Epithelial cell of proximal tubule (primary cell): ENCODE measurements around the gene FAM78B. TPM values are rescaled to one million over a fixed set of nuclear protein-coding genes. Genes with fewer than 3 reads are reported as not detected.

Experiments
- DNase-seq: peaks from one replicate; pipeline ENCODE4 v3.0.0-alpha.2; 2011; ENCODE audit warnings: low read depth
- H3K4me3 ChIP-seq: 2 replicates; pipeline ENCODE4 v1.5.1; 2011; ENCODE audit warnings: low read depth, mild to moderate bottlenecking, low read length
- CTCF ChIP-seq: conservative IDR thresholded peaks from 2 replicates; pipeline ENCODE4 v1.5.1; 2012; ENCODE audit warnings: low read depth, mild to moderate bottlenecking, low read length
- total RNA-seq: library from RNA; depleted of rRNA; stranded (reverse); fragments of >200 nt; gene quantifications from 2 replicates; pipeline ENCODE4 v1.2.3, GENCODE V29; 2015

FAM78B gene
- total RNA-seq, 1 donor from 2014 or later: not detected

GRCh38 chr1:166026555-166026954, 140.2 kb downstream of the FAM78B start:
- no peak overlapping the region for H3K4me3 ChIP-seq
- DNase-seq: no peak

GRCh38 chr1:166026143-166026542, 140.7 kb downstream of the FAM78B start:
- TF ChIP-seq CTCF: no peak
- H3K4me3 ChIP-seq: no peak overlapping the region
- no peak for DNase-seq

More at GRCh38 chr1:166026555-166026954, 140.2 kb downstream of the FAM78B start:
- no peak for TF ChIP-seq CTCF

GRCh38 chr1:166020210-166020609, 146.6 kb downstream of the FAM78B start:
- no peak for DNase-seq
- TF ChIP-seq CTCF: no peak
- H3K4me3 ChIP-seq: no peak overlapping the region
